Vagina (tissue), 2 donors: ENCODE measurements around the gene P2RX5.

Experiments
- POLR2A ChIP-seq, 2 donors: fragments of 450-650 bp; IDR thresholded peaks; one replicate each; pipeline ENCODE4 v1.6.1; 2017; ENCODE audit warnings: antibody characterized with exemption in 2 of 2, mild to moderate bottlenecking in 2 of 2, moderate library complexity in 2 of 2
- POLR2AphosphoS5 ChIP-seq, 2 donors: sonication (generic); formaldehyde crosslinking; IDR thresholded peaks; one replicate each; pipeline ENCODE4 v1.9.0; 2017; ENCODE audit warnings: antibody characterized with exemption in 2 of 2, mild to moderate bottlenecking in 2 of 2, low read depth in 1 of 2; ENCODE audit not compliant: insufficient read depth in 1 of 2
- TF ChIP-seq, protein P1 (sequence below), 3 experiments: fragments of 450-650 bp in 2 of 3; fragments of 200-600 bp in 1 of 3; sonication (generic) in 1 of 3; IDR thresholded peaks; one replicate each; pipeline ENCODE4 v1.5.1; 2017 to 2019; ENCODE audit warnings: antibody characterized with exemption in 3 of 3, mild to moderate bottlenecking in 2 of 3, moderate library complexity in 2 of 3

DNA sequence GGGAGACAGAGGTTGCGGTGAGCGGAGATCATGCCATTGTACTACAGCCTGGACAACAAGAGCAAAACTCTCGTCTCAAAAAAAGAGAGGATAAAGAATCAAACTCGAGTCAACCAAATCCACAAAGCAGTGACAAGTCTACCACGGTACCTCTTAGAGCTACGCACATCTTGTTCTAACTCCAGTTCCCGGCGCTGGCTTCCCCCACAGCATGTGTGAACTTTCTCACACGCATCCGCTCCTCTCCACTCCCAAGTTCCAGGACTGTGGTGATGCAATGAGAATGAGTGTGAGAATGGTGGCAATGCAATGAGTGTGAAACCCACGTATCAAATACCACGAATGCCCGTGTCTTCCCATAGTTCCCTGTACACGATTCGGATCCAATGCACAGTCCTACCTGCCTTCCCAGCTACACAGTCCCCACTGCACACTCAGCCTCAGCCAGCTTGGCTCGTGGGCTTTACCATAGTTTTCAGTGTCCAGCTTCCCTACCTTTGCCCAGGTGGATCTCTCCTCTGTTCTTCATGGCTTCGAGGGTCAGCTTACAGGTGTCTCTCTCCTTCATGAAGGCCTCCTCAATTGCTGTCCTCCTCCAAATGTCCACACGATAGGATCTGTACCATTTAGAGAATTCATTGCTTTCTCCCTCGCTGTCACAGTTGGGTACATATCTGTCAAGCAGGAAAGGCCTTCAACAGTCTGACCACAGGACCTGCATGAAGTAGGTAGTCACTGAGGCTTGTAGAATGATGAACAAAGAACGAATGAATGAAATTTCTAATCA lies 9.2 kb upstream of the P2RX5 start:
- TF ChIP-seq, protein P1, sequence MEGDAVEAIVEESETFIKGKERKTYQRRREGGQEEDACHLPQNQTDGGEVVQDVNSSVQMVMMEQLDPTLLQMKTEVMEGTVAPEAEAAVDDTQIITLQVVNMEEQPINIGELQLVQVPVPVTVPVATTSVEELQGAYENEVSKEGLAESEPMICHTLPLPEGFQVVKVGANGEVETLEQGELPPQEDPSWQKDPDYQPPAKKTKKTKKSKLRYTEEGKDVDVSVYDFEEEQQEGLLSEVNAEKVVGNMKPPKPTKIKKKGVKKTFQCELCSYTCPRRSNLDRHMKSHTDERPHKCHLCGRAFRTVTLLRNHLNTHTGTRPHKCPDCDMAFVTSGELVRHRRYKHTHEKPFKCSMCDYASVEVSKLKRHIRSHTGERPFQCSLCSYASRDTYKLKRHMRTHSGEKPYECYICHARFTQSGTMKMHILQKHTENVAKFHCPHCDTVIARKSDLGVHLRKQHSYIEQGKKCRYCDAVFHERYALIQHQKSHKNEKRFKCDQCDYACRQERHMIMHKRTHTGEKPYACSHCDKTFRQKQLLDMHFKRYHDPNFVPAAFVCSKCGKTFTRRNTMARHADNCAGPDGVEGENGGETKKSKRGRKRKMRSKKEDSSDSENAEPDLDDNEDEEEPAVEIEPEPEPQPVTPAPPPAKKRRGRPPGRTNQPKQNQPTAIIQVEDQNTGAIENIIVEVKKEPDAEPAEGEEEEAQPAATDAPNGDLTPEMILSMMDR (IDR thresholded peaks at IDR 0.05): no peak
- TF ChIP-seq POLR2A (IDR thresholded peaks at IDR 0.05) (no peak), POLR2AphosphoS5 (IDR thresholded peaks at IDR 0.05; ENCODE audit: insufficient read depth in 1 of 2, low read depth in 1 of 2) (no peak)
